Skeletal muscle tissue (tissue), 4 donors: ENCODE measurements around the gene FHIT. TPM values are rescaled to one million over a fixed set of nuclear protein-coding genes. Genes with fewer than 3 reads are reported as not detected.

Experiments used
- H3K27ac ChIP-seq: one replicate; pipeline ENCODE4 v1.7.0; 2013; ENCODE audit warnings: mild to moderate bottlenecking, low read depth, low read length, inconsistent platforms
- H3K27me3 ChIP-seq, 3 donors: one replicate each; pipeline ENCODE4 v1.7.0; 2013; ENCODE audit warnings: low read length in 3 of 3; ENCODE audit not compliant: control insufficient read depth in 3 of 3, insufficient read depth in 3 of 3
- H3K36me3 ChIP-seq, 3 donors: one replicate each; pipeline ENCODE4 v1.7.0; 2013; ENCODE audit warnings: low read length in 3 of 3; ENCODE audit not compliant: control insufficient read depth in 3 of 3, insufficient read depth in 3 of 3
- H3K4me1 ChIP-seq, 3 donors: one replicate each; pipeline ENCODE4 v1.7.0; 2013; ENCODE audit warnings: low read length in 3 of 3, mild to moderate bottlenecking in 3 of 3; ENCODE audit not compliant: control insufficient read depth in 3 of 3, insufficient read depth in 3 of 3
- H3K4me3 ChIP-seq, 3 donors: one replicate each; pipeline ENCODE4 v1.7.0; 2013; ENCODE audit warnings: low read length in 3 of 3
- H3K9ac ChIP-seq, 3 donors: one replicate each; pipeline ENCODE4 v1.7.0; 2013; ENCODE audit warnings: low read length in 3 of 3, mild to moderate bottlenecking in 3 of 3, moderate library complexity in 2 of 3, low read depth in 1 of 3
- H3K9me3 ChIP-seq, 3 donors: one replicate each; pipeline ENCODE4 v1.7.0; 2013; ENCODE audit warnings: low read length in 3 of 3; ENCODE audit not compliant: control insufficient read depth in 3 of 3
- total RNA-seq: library from RNA; depleted of rRNA; stranded (reverse); fragments of >200 nt; gene quantifications from one replicate; pipeline ENCODE4 v1.2.3, GENCODE V29; 2014
- donor health status: Osteomylitis.

The FHIT gene
- total RNA-seq, 1 donor from 2014 or later = 4.2 TPM

GRCh38 chr3:60303160-60303559 is 948.1 kb downstream of the FHIT start:
- Histone ChIP-seq H3K36me3 (no peaks in the 10 kb centered on the region), H3K9me3 (no peaks in the 10 kb centered on the region), H3K27ac (no peak overlapping the region), H3K4me1 (no peaks in the 10 kb centered on the region), H3K4me3 (no peak overlapping the region), H3K27me3 (no peaks in the 10 kb centered on the region), H3K9ac (no peak overlapping the region)

- Histone ChIP-seq H3K27ac (no peak overlapping the region), H3K27me3 (no peaks in the 10 kb centered on the region), H3K9ac (no peak overlapping the region)
These were observed 950.1 kb downstream of the FHIT start for GRCh38 chr3:60301142-60301541.

GRCh38 chr3:60298141-60298540 is 953.1 kb downstream of the FHIT start:
- Histone ChIP-seq H3K9me3 (no peaks in the 10 kb centered on the region), H3K27me3 (no peaks in the 10 kb centered on the region), H3K36me3 (no peaks in the 10 kb centered on the region), H3K9ac (no peak overlapping the region), H3K27ac (no peak overlapping the region), H3K4me1 (peaks cover 0 to 6% (median 4%) of the 10 kb centered on the region in 3 donors), H3K4me3 (no peak overlapping the region)

More at GRCh38 chr3:60301142-60301541, 950.1 kb downstream of the FHIT start:
- Histone ChIP-seq H3K4me3 (no peak overlapping the region), H3K4me1 (no peaks in the 10 kb centered on the region), H3K36me3 (no peaks in the 10 kb centered on the region), H3K9me3 (no peaks in the 10 kb centered on the region)

- Histone ChIP-seq H3K4me1 (peaks cover 0 to 6% (median 4%) of the 10 kb centered on the region in 3 donors), H3K27ac (no peak overlapping the region), H3K27me3 (no peaks in the 10 kb centered on the region), H3K4me3 (no peak overlapping the region), H3K36me3 (no peaks in the 10 kb centered on the region), H3K9ac (no peak overlapping the region), H3K9me3 (no peaks in the 10 kb centered on the region)
These were observed 957.1 kb downstream of the FHIT start for GRCh38 chr3:60294181-60294580.

GRCh38 chr3:60291115-60291514 is 960.1 kb downstream of the FHIT start:
- no peaks in the 10 kb centered on the region for H3K9me3 ChIP-seq
- H3K9ac ChIP-seq = no peak overlapping the region
- H3K4me3 ChIP-seq = no peak overlapping the region
- H3K27ac ChIP-seq = no peak overlapping the region
- no peaks in the 10 kb centered on the region for H3K36me3 ChIP-seq
- H3K4me1 ChIP-seq = peaks cover 0 to 6% (median 4%) of the 10 kb centered on the region in 3 donors
- H3K27me3 ChIP-seq = no peaks in the 10 kb centered on the region

GRCh38 chr3:60290122-60290492 is 961.1 kb downstream of the FHIT start:
- Histone ChIP-seq H3K9me3 (no peaks in the 10 kb centered on the region), H3K4me1 (peaks cover 0 to 6% (median 4%) of the 10 kb centered on the region in 3 donors), H3K27ac (no peak overlapping the region), H3K27me3 (no peaks in the 10 kb centered on the region), H3K9ac (no peak overlapping the region), H3K4me3 (no peak overlapping the region), H3K36me3 (no peaks in the 10 kb centered on the region)

GRCh38 chr3:60289341-60290121 is 961.7 kb downstream of the FHIT start:
- H3K9ac ChIP-seq = no peak overlapping the region
- H3K4me3 ChIP-seq = no peak overlapping the region
- H3K9me3 ChIP-seq = no peaks in the 10 kb centered on the region
- no peaks in the 10 kb centered on the region for H3K27me3 ChIP-seq
- H3K27ac ChIP-seq = no peak overlapping the region
- peaks cover 0 to 3% (median 2%) of the 10 kb centered on the region in 3 donors for H3K4me1 ChIP-seq
- no peaks in the 10 kb centered on the region for H3K36me3 ChIP-seq

GRCh38 chr3:60282866-60283265 is 968.4 kb downstream of the FHIT start:
- Histone ChIP-seq H3K9me3 (no peaks in the 10 kb centered on the region), H3K4me1 (no peaks in the 10 kb centered on the region), H3K27me3 (no peaks in the 10 kb centered on the region), H3K9ac (no peak overlapping the region), H3K4me3 (no peak overlapping the region), H3K36me3 (no peaks in the 10 kb centered on the region), H3K27ac (no peak overlapping the region)

- Histone ChIP-seq H3K27ac (no peak overlapping the region), H3K9ac (no peak overlapping the region), H3K4me3 (no peak overlapping the region), H3K36me3 (no peaks in the 10 kb centered on the region), H3K27me3 (no peaks in the 10 kb centered on the region), H3K9me3 (no peaks in the 10 kb centered on the region), H3K4me1 (no peaks in the 10 kb centered on the region)
These were observed 969.3 kb downstream of the FHIT start for GRCh38 chr3:60281970-60282369.

GRCh38 chr3:60277361-60277800 is 973.9 kb downstream of the FHIT start:
- H3K9me3 ChIP-seq = no peaks in the 10 kb centered on the region
- no peaks in the 10 kb centered on the region for H3K4me1 ChIP-seq
- no peak overlapping the region for H3K9ac ChIP-seq
- no peak overlapping the region for H3K4me3 ChIP-seq
- no peak overlapping the region for H3K27ac ChIP-seq
- H3K27me3 ChIP-seq = no peaks in the 10 kb centered on the region
- no peaks in the 10 kb centered on the region for H3K36me3 ChIP-seq
